K562 (cell line): ENCODE results near the gene SLC25A28. TPM values are rescaled to one million over a fixed set of nuclear protein-coding genes. Genes with fewer than 3 reads are reported as not detected.

Source experiments
- ATAC-seq: fragments of 200-7000 bp; cut with Tn5 transposase; 3 replicates; pipeline ENCODE4 v1.9.1; 2020; ENCODE audit warnings: moderate library complexity
- BruUV-seq: library from RNA; stranded (reverse); fragments of 400-500 nt; replicated peaks from 2 replicates; lab custom pipeline; 2021; lab: Mats Ljungman, UMichigan
- CTCF ChIA-PET: fragments of 300-600 bp; formaldehyde crosslinking; extraction: SDS; loops from one replicate; lab custom pipeline; 2021; ENCODE audit warnings: low intra/inter-chr PET ratio; lab: Yijun Ruan, JAX
- POLR2A ChIA-PET: fragments of 300-600, 350-650 bp; sonication (Branson Sonifier 250); formaldehyde crosslinking; extraction: SDS; loops from one replicate; lab custom pipeline; 2021; ENCODE audit warnings: antibody characterized with exemption, inconsistent platforms; lab: Yijun Ruan, JAX
- DNase-seq, 4 experiments: peaks; one replicate each; pipeline versions ENCODE4 v3.0.0 to v3.0.0-alpha.2; 2011 to 2018; ENCODE audit warnings: low spot score in 3 of 4, mixed read lengths in 3 of 4; ENCODE audit errors: extremely low read depth in 1 of 4
- FAIRE-seq: peaks from 2 replicates; lab custom pipeline; 2011; peaks lifted over from hg19 to GRCh38; lab: Jason Lieb, UNC
- H2AFZ ChIP-seq: 2 replicates; pipeline ENCODE4 v1.6.0; 2011; ENCODE audit warnings: low read depth, low read length, control low read depth, inconsistent platforms
- H3K27ac ChIP-seq: fragments of 200-600 bp; 3 replicates; pipeline ENCODE4 v1.8.0; 2011; ENCODE audit warnings: low read depth, mild to moderate bottlenecking, control low read depth, inconsistent platforms, low read length, moderate library complexity, mixed read lengths; ENCODE audit errors: extremely low read depth
- H3K27me3 ChIP-seq, 2 experiments: fragments of 300-600 bp in 1 of 2; 2 replicates in 1 of 2; 3 replicates in 1 of 2; pipeline versions ENCODE4 v1.6.0 to v1.8.0; 2011; ENCODE audit warnings: inconsistent platforms in 2 of 2, low read length in 2 of 2, mild to moderate bottlenecking in 1 of 2, mixed read lengths in 1 of 2, moderate library complexity in 1 of 2; ENCODE audit not compliant: control insufficient read depth in 2 of 2, insufficient read depth in 2 of 2
- H3K36me3 ChIP-seq: fragments of 300-600 bp; 3 replicates; pipeline ENCODE4 v1.8.0; 2011; ENCODE audit warnings: mild to moderate bottlenecking, low read length, inconsistent platforms; ENCODE audit not compliant: control insufficient read depth, insufficient read depth
- H3K4me1 ChIP-seq, 2 experiments: fragments of 200-600 bp in 1 of 2; replicated peaks in 1 of 2; 2 replicates in 1 of 2; 3 replicates in 1 of 2; pipeline versions ENCODE4 v1.5.1 to v1.8.0; 2011; ENCODE audit warnings: inconsistent platforms in 2 of 2, low read length in 2 of 2, mild to moderate bottlenecking in 1 of 2, mixed read lengths in 1 of 2, moderate library complexity in 1 of 2; ENCODE audit not compliant: control insufficient read depth in 2 of 2, insufficient read depth in 2 of 2
- H3K4me2 ChIP-seq: 2 replicates; pipeline ENCODE4 v1.6.1; 2011; ENCODE audit warnings: low read length, control low read depth, inconsistent platforms, mixed read lengths; ENCODE audit not compliant: insufficient read depth
- H3K4me3 ChIP-seq: fragments of 200-600 bp; sonication (generic), shearing (Covaris generic); 2 replicates; pipeline ENCODE4 v1.5.1; 2016; ENCODE audit warnings: control low read depth, inconsistent platforms
- H3K79me2 ChIP-seq: fragments of 200-600 bp; 3 replicates; pipeline ENCODE4 v1.8.0; 2011; ENCODE audit warnings: low read length, inconsistent platforms; ENCODE audit not compliant: control insufficient read depth, insufficient read depth
- H3K9ac ChIP-seq, 2 experiments: 2 replicates each; pipeline versions ENCODE4 v1.6.0 to v1.6.1; 2011; ENCODE audit warnings: low read depth in 2 of 2, low read length in 2 of 2, control low read depth in 1 of 2, inconsistent platforms in 1 of 2, mild to moderate bottlenecking in 1 of 2, mixed read lengths in 1 of 2; ENCODE audit not compliant: insufficient read depth in 1 of 2
- H3K9me1 ChIP-seq: one replicate; pipeline ENCODE4 v1.6.0; 2011; ENCODE audit warnings: inconsistent platforms, mild to moderate bottlenecking, low read length, moderate library complexity; ENCODE audit not compliant: control insufficient read depth, insufficient read depth
- H3K9me3 ChIP-seq: replicated peaks from 2 replicates; pipeline ENCODE4 v1.5.1; 2011; ENCODE audit warnings: low read depth, low read length, inconsistent platforms; ENCODE audit not compliant: control insufficient read depth, insufficient read depth
- H4K20me1 ChIP-seq: replicated peaks from 2 replicates; pipeline ENCODE4 v1.6.1; 2011; ENCODE audit warnings: low read length, inconsistent platforms, mixed read lengths; ENCODE audit not compliant: control insufficient read depth, insufficient read depth
- CBFA2T2 ChIP-seq: fragments of 450-650 bp; conservative IDR thresholded peaks from 2 replicates; pipeline ENCODE4 v1.6.1; 2017; ENCODE audit warnings: mild to moderate bottlenecking
- EZH2 ChIP-seq: IDR thresholded peaks from 2 replicates; pipeline ENCODE4 v1.6.1; 2012; ENCODE audit warnings: low read depth, mild to moderate bottlenecking, inconsistent platforms, low read length, borderline replicate concordance
- RFX1 ChIP-seq: fragments of 450-650 bp; IDR thresholded peaks from 2 replicates; pipeline ENCODE4 v1.6.1; 2016; ENCODE audit warnings: mild to moderate bottlenecking, moderate library complexity
- VEZF1 ChIP-seq: fragments of 200-800 bp; sonication (Bioruptor generic); IDR thresholded peaks from 2 replicates; pipeline ENCODE4 v1.6.1; 2017; ENCODE audit warnings: missing genetic modification characterization, missing compliant biosample characterization
- WHSC1 ChIP-seq: IDR thresholded peaks from one replicate; pipeline ENCODE4 v1.6.1; 2012; ENCODE audit warnings: low read length, control low read depth, inconsistent platforms
- ZNF121 ChIP-seq: sonication (generic); formaldehyde crosslinking; conservative IDR thresholded peaks from 2 replicates; pipeline ENCODE4 v1.8.0; 2022; ENCODE audit warnings: missing genetic modification reagents
- ZNF184 ChIP-seq: sonication (generic); formaldehyde crosslinking; IDR thresholded peaks from 2 replicates; pipeline ENCODE4 v1.5.0; 2020; ENCODE audit warnings: missing genetic modification reagents
- WGBS: fragments of 100-300 bp; shearing (Covaris generic); methylation state at CpG from one replicate; pipeline ENCODE4 v1.1.6; 2016; ENCODE audit warnings: low coverage, mixed read lengths; ENCODE audit not compliant: insufficient coverage; ENCODE audit errors: missing lambda C conversion rate; 5-methylcytosine and 5-hydroxymethylcytosine counted together
- in situ Hi-C: fragments of 300-500 bp; cut with MboI; formaldehyde crosslinking; loops from 4 replicates; pipeline ENCODE4 v1.15.0; 2018; ENCODE audit warnings: inconsistent platforms, mixed read lengths
- intact Hi-C: fragments of 100-400 bp; cut with micrococcal nuclease; formaldehyde crosslinking; loops from 2 replicates; pipeline ENCODE4 v1.14.2; 2022
- polyA plus RNA-seq, 8 experiments: library from polyadenylated mRNA; depleted of rRNA in 4 of 8; stranded (reverse) in 5 of 8; unstranded in 3 of 8; fragments of >200 nt; fragmentation: Nextera tagmentation in 2 of 8; fragmentation: Illumina TruSeq in 1 of 8; extraction: Ambion mirVana in 2 of 8; extraction: Trizol in 1 of 8; gene quantifications; 2 replicates each; pipeline versions ENCODE4 v1.2.1 to v1.2.3, GENCODE V29; 2011 to 2014; ENCODE audit warnings: inconsistent platforms in 1 of 8, missing spikeins in 1 of 8
- total RNA-seq, 7 experiments: library from RNA; depleted of rRNA in 6 of 7; stranded (reverse); fragments of >200 nt in 6 of 7; fragmentation: Illumina TruSeq in 2 of 7; extraction: Trizol in 2 of 7; gene quantifications; 2 replicates each; pipeline versions ENCODE4 v1.2.1 to v1.2.3, GENCODE V29; 2011 to 2021; ENCODE audit warnings: low replicate concordance in 1 of 7

SLC25A28 gene
- total and polyA plus RNA-seq, 9 of the 15 experiments (the other 6 are each of a cell fraction or from before 2014, with no cell fraction given), result 6.2 to 32.3 (median 18.8) TPM

GRCh38 chr10:99660662-99661376, 40.6 kb upstream of the SLC25A28 start:
- ATAC-seq (no peak), DNase-seq (no peak), FAIRE-seq (no peak)
- Histone ChIP-seq H3K9me3 (no peaks in the 10 kb centered on the region), H4K20me1 (no peaks in the 10 kb centered on the region), H3K4me2 (no peak overlapping the region), H3K36me3 (0 out of 3 replicates have a peak, but pooled peaks cover 3% of the 10 kb centered on the region), H3K4me1 (peaks cover 6 to 10% of the 10 kb centered on the region in 2 experiments; a peak in 3 of 5 replicates), H3K9me1 (no peaks in the 10 kb centered on the region), H3K27me3 (no peaks in the 10 kb centered on the region), H2AFZ (no peak overlapping the region), H3K27ac (no peak overlapping the region), H3K79me2 (peaks cover 9% of the 10 kb centered on the region), H3K9ac (no peak overlapping the region), H3K4me3 (no peak overlapping the region)
- POLR2A ChIA-PET, result no interaction called here
- in situ Hi-C loops, result no loop called here
- intact Hi-C loops, result no loop called here
- BruUV-seq, result no TSS peak
- TF ChIP-seq EZH2 (no peak), RFX1 (peak; percentile 29), ZNF121 (peak; percentile 28; the same call in 1 of the 2 replicates), WHSC1 (no peak)
- CTCF ChIA-PET, result no interaction called here
- WGBS, result 86% methylated on average over 5 of the region's 6 CpGs

GRCh38 chr10:99659868-99660366, 39.7 kb upstream of the SLC25A28 start:
- peak overlapping the region; percentile 90 to 97 for H3K9ac ChIP-seq
- peak overlapping the region; percentile 92 for H2AFZ ChIP-seq
- ATAC-seq (no peak), FAIRE-seq (no peak), DNase-seq (no peak)
- intact Hi-C loops (no loop called here), in situ Hi-C loops (no loop called here)
- H3K27me3 ChIP-seq, result no peaks in the 10 kb centered on the region
- ChIA-PET CTCF (no interaction called here), POLR2A (interaction anchor here (0.6 to 1.5 kb wide), 5 partner anchors 7 to 230 kb away, joined by 3 to 4 read pairs (median 3); partner anchors contain the start of genes GOT1 and SLC25A28)
- BruUV-seq, result TSS peak; percentile 52
- H3K27ac ChIP-seq, result peak overlapping the region; percentile 76
- H3K9me3 ChIP-seq, result no peaks in the 10 kb centered on the region
- WGBS, result under 1% methylated on average over 10 of the region's 10 CpGs
- peaks cover 6 to 10% of the 10 kb centered on the region in 2 experiments; a peak in 3 of 5 replicates for H3K4me1 ChIP-seq
- H4K20me1 ChIP-seq, result no peaks in the 10 kb centered on the region
- TF ChIP-seq CBFA2T2, result no peak
- TF ChIP-seq ZNF184 (CRISPR knock-in tag), result no peak
- TF ChIP-seq VEZF1 (CRISPR knock-in tag), result no peak
- TF ChIP-seq WHSC1, result no peak
- H3K9me1 ChIP-seq, result no peaks in the 10 kb centered on the region
- 0 out of 3 replicates have a peak, but pooled peaks cover 3% of the 10 kb centered on the region for H3K36me3 ChIP-seq
- H3K4me2 ChIP-seq, result peak overlapping the region; percentile 98
- H3K79me2 ChIP-seq, result peaks cover 9% of the 10 kb centered on the region
- peak overlapping the region; percentile 90 for H3K4me3 ChIP-seq
